Camera-type eye (tissue), 1 donor: ENCODE measurements around the gene IGBP1. TPM values are rescaled to one million over a fixed set of nuclear protein-coding genes. Genes with fewer than 3 reads are reported as not detected.

Experiments
- total RNA-seq: library from RNA; depleted of rRNA; stranded (reverse); fragments of >200 nt; gene quantifications from one replicate; pipeline ENCODE4 v1.2.3, GENCODE V29; 2014

IGBP1 gene
- total RNA-seq = 74.4 TPM

GRCh38 chrX:70133303-70134115, at the start of gene IGBP1:
Gene IGBP1, plus strand, starts transcription at chrX:70133447. Its CDS starts 501 bp downstream, at chrX:70133948.

GRCh38 chrX:70176938-70177533, 43.8 kb downstream of the IGBP1 start, which contains the start of gene DGAT2L6:
Gene DGAT2L6, plus strand, starts transcription at chrX:70177483. Its CDS starts 100 bp downstream, at chrX:70177583.

Other genes with a start within 250 kb of the IGBP1 start
- gene AWAT2, start 83.5 kb upstream of the IGBP1 start, total RNA-seq = not detected
- not detected for gene OTUD6A, start 71.0 kb upstream of the IGBP1 start, total RNA-seq
- not detected for gene DGAT2L6, start 44.0 kb downstream of the IGBP1 start, total RNA-seq
- gene AWAT1, start 101.2 kb downstream of the IGBP1 start, total RNA-seq = not detected
- gene P2RY4, start 126.8 kb downstream of the IGBP1 start, total RNA-seq = 0.82 TPM
- 9.8 TPM for gene ARR3, start 134.9 kb downstream of the IGBP1 start, total RNA-seq
- gene RAB41, start 148.7 kb downstream of the IGBP1 start, total RNA-seq = not detected
- 43.7 TPM for gene PDZD11, start 156.5 kb downstream of the IGBP1 start, total RNA-seq
- 7.6 TPM for gene KIF4A, start 156.7 kb downstream of the IGBP1 start, total RNA-seq